WTC11 (cell line): Measurements from ENCODE around the gene MRPL47. TPM values are rescaled to one million over a fixed set of nuclear protein-coding genes. Genes with fewer than 3 reads are reported as not detected.

Experiments used
- ATAC-seq: fragments of 200-7000 bp; cut with Tn5 transposase; 2 replicates; pipeline ENCODE4 v1.10.0; 2021; ENCODE audit warnings: mild to moderate bottlenecking, moderate library complexity
- CTCF ChIA-PET: fragments of 300-600 bp; sonication (Branson Sonifier 250); formaldehyde crosslinking; loops from one replicate; lab custom pipeline; 2021; ENCODE audit warnings: antibody characterized with exemption; lab: Charles Lee
- POLR2A ChIA-PET: fragments of 350-600 bp; sonication (Branson Sonifier 250); formaldehyde crosslinking; loops from one replicate; lab custom pipeline; 2021; ENCODE audit warnings: antibody characterized with exemption; lab: Charles Lee
- DNase-seq: peaks from one replicate; pipeline ENCODE4 v3.0.0; 2021; ENCODE audit warnings: low spot score
- H3K27ac Mint-ChIP-seq: 2 replicates; pipeline ENCODE4 v1.8.0; 2021; ENCODE audit warnings: mixed read lengths
- H3K27me3 Mint-ChIP-seq: 2 replicates; pipeline ENCODE4 v1.8.0; 2021; ENCODE audit warnings: low read depth, mild to moderate bottlenecking, moderate library complexity, mixed read lengths
- H3K36me3 Mint-ChIP-seq: 2 replicates; pipeline ENCODE4 v1.8.0; 2021; ENCODE audit warnings: mixed read lengths
- H3K4me1 Mint-ChIP-seq: 2 replicates; pipeline ENCODE4 v1.8.0; 2022; ENCODE audit warnings: mixed read lengths
- H3K4me3 Mint-ChIP-seq: 2 replicates; pipeline ENCODE4 v1.8.0; 2021; ENCODE audit warnings: mild to moderate bottlenecking, moderate library complexity, mixed read lengths
- H3K9me3 Mint-ChIP-seq: 2 replicates; pipeline ENCODE4 v1.8.0; 2021; ENCODE audit warnings: mixed read lengths
- CBFB ChIP-seq: sonication (generic); formaldehyde crosslinking; IDR thresholded peaks from 2 replicates; pipeline ENCODE4 v1.8.1; 2022; ENCODE audit warnings: mild to moderate bottlenecking, low read depth, missing genetic modification reagents
- E2F1 ChIP-seq: sonication (generic); formaldehyde crosslinking; IDR thresholded peaks from 2 replicates; pipeline ENCODE4 v1.8.0; 2022; ENCODE audit warnings: mild to moderate bottlenecking, missing genetic modification reagents
- FOXP1 ChIP-seq: sonication (generic); formaldehyde crosslinking; IDR thresholded peaks from 2 replicates; pipeline ENCODE4 v1.8.0; 2022; ENCODE audit warnings: missing genetic modification reagents, mild to moderate bottlenecking, moderate library complexity, borderline replicate concordance
- FOXP4 ChIP-seq: sonication (generic); formaldehyde crosslinking; IDR thresholded peaks from 2 replicates; pipeline ENCODE4 v1.8.0; 2022; ENCODE audit warnings: mild to moderate bottlenecking, missing genetic modification reagents
- GABPB1 ChIP-seq: sonication (generic); formaldehyde crosslinking; IDR thresholded peaks from 2 replicates; pipeline ENCODE4 v1.8.1; 2023; ENCODE audit warnings: mild to moderate bottlenecking, missing genetic modification reagents
- HMGA2 ChIP-seq: fragments of 250-450 bp; sonication (Bioruptor Pico); IDR thresholded peaks from 2 replicates; pipeline ENCODE4 v1.4.0; 2021; ENCODE audit warnings: mild to moderate bottlenecking, moderate library complexity
- JAZF1 ChIP-seq: fragments of 250-450 bp; sonication (Bioruptor Pico); IDR thresholded peaks from 2 replicates; pipeline ENCODE4 v1.9.0; 2021; ENCODE audit warnings: moderate library complexity, mild to moderate bottlenecking, inconsistent platforms
- MLX ChIP-seq: sonication (generic); formaldehyde crosslinking; IDR thresholded peaks from 2 replicates; pipeline ENCODE4 v1.8.1; 2023; ENCODE audit warnings: mild to moderate bottlenecking, missing genetic modification reagents, moderate library complexity
- MYBL2 ChIP-seq: sonication (generic); formaldehyde crosslinking; IDR thresholded peaks from 2 replicates; pipeline ENCODE4 v1.8.1; 2023; ENCODE audit warnings: mild to moderate bottlenecking, moderate library complexity, missing genetic modification reagents
- SMAD3 ChIP-seq: sonication (generic); formaldehyde crosslinking; IDR thresholded peaks from 2 replicates; pipeline ENCODE4 v1.8.0; 2022; ENCODE audit warnings: missing genetic modification reagents, mild to moderate bottlenecking, borderline replicate concordance
- TP53 ChIP-seq: sonication (generic); formaldehyde crosslinking; IDR thresholded peaks from 2 replicates; pipeline ENCODE4 v1.8.1; 2023; ENCODE audit warnings: mild to moderate bottlenecking, missing genetic modification reagents
- ZNF317 ChIP-seq: sonication (generic); formaldehyde crosslinking; IDR thresholded peaks from 2 replicates; pipeline ENCODE4 v1.8.1; 2023; ENCODE audit warnings: low read depth, mild to moderate bottlenecking, moderate library complexity, missing genetic modification reagents, borderline replicate concordance
- ZNF532 ChIP-seq: fragments of 250-450 bp; sonication (Bioruptor Pico); IDR thresholded peaks from 2 replicates; pipeline ENCODE4 v1.9.0; 2021; ENCODE audit warnings: mild to moderate bottlenecking, borderline replicate concordance
- total RNA-seq: library from RNA; stranded (reverse); gene quantifications from 3 replicates; pipeline ENCODE4 v1.2.3, GENCODE V29; 2021
- TF ChIP-seq, protein P1 (sequence below): sonication (generic); formaldehyde crosslinking; IDR thresholded peaks from 2 replicates; pipeline ENCODE4 v1.8.0; 2022; ENCODE audit warnings: mild to moderate bottlenecking, missing genetic modification reagents
- TF ChIP-seq, protein P2 (sequence below): sonication (generic); formaldehyde crosslinking; IDR thresholded peaks from 2 replicates; pipeline ENCODE4 v1.8.0; 2023; ENCODE audit warnings: missing genetic modification reagents
- TF ChIP-seq, protein P3 (sequence below): sonication (generic); formaldehyde crosslinking; IDR thresholded peaks from 2 replicates; pipeline ENCODE4 v1.8.1; 2023; ENCODE audit warnings: mild to moderate bottlenecking, moderate library complexity, missing genetic modification reagents

The MRPL47 gene
- total RNA-seq, 1 experiment from 2014 or later: 68.9 TPM

GRCh38 chr3:179615458-179616173 is 11.2 kb upstream of the MRPL47 start:
- TF ChIP-seq, protein P1, sequence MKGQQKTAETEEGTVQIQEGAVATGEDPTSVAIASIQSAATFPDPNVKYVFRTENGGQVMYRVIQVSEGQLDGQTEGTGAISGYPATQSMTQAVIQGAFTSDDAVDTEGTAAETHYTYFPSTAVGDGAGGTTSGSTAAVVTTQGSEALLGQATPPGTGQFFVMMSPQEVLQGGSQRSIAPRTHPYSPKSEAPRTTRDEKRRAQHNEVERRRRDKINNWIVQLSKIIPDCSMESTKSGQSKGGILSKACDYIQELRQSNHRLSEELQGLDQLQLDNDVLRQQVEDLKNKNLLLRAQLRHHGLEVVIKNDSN (CRISPR knock-in tag): no peak
- TF ChIP-seq ZNF532 (CRISPR knock-in tag) (no peak), SMAD3 (CRISPR knock-in tag) (no peak), TP53 (CRISPR knock-in tag) (no peak)
- TF ChIP-seq, protein P2, sequence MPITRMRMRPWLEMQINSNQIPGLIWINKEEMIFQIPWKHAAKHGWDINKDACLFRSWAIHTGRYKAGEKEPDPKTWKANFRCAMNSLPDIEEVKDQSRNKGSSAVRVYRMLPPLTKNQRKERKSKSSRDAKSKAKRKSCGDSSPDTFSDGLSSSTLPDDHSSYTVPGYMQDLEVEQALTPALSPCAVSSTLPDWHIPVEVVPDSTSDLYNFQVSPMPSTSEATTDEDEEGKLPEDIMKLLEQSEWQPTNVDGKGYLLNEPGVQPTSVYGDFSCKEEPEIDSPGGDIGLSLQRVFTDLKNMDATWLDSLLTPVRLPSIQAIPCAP (CRISPR knock-in tag): no peak
- TF ChIP-seq, protein P3, sequence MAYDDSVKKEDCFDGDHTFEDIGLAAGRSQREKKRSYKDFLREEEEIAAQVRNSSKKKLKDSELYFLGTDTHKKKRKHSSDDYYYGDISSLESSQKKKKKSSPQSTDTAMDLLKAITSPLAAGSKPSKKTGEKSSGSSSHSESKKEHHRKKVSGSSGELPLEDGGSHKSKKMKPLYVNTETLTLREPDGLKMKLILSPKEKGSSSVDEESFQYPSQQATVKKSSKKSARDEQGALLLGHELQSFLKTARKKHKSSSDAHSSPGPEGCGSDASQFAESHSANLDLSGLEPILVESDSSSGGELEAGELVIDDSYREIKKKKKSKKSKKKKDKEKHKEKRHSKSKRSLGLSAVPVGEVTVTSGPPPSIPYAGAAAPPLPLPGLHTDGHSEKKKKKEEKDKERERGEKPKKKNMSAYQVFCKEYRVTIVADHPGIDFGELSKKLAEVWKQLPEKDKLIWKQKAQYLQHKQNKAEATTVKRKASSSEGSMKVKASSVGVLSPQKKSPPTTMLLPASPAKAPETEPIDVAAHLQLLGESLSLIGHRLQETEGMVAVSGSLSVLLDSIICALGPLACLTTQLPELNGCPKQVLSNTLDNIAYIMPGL (CRISPR knock-in tag): no peak
- Mint-ChIP-seq H3K4me1 (no peaks in the 10 kb centered on the region), H3K27ac (no peak overlapping the region), H3K27me3 (no peaks in the 10 kb centered on the region), H3K4me3 (no peak overlapping the region), H3K9me3 (no peaks in the 10 kb centered on the region), H3K36me3 (peaks cover 28% of the 10 kb centered on the region)
- POLR2A ChIA-PET: no interaction called here
- DNase-seq (no peak), ATAC-seq (no peak)
- CTCF ChIA-PET: interaction anchor here (1.7 kb wide), 1 partner anchor 34 kb away, joined by 6 read pairs; no protein-coding TSS in a partner anchor

- no peaks in the 10 kb centered on the region for H3K27me3 Mint-ChIP-seq
- ChIA-PET POLR2A (no interaction called here), CTCF (interaction anchor here (1.7 kb wide), 1 partner anchor 36 kb away, joined by 6 read pairs; no protein-coding TSS in a partner anchor)
- no peak overlapping the region for H3K27ac Mint-ChIP-seq
- no peak for DNase-seq
- TF ChIP-seq JAZF1 (CRISPR knock-in tag) (no peak), HMGA2 (CRISPR knock-in tag) (no peak), FOXP1 (CRISPR knock-in tag) (no peak), E2F1 (CRISPR knock-in tag) (no peak), FOXP4 (CRISPR knock-in tag) (no peak), TP53 (CRISPR knock-in tag) (no peak), GABPB1 (CRISPR knock-in tag) (no peak), ZNF317 (CRISPR knock-in tag) (no peak), MLX (CRISPR knock-in tag) (no peak), MYBL2 (CRISPR knock-in tag) (no peak), CBFB (CRISPR knock-in tag) (no peak)
- H3K36me3 Mint-ChIP-seq: peaks cover 15% of the 10 kb centered on the region
- no peak for ATAC-seq
- H3K4me1 Mint-ChIP-seq: no peaks in the 10 kb centered on the region
- H3K9me3 Mint-ChIP-seq: no peaks in the 10 kb centered on the region
- no peak overlapping the region for H3K4me3 Mint-ChIP-seq
Measured at GRCh38 chr3:179613807-179614206, 9.4 kb upstream of the MRPL47 start.
